Measurements from ENCODE around the gene ACSS3. TPM values are rescaled to one million over a fixed set of nuclear protein-coding genes. Genes with fewer than 3 reads are reported as not detected.

ACSS3 gene
- total and polyA plus RNA-seq, 8 donors: 0.73 to 28.5 (median 4.6) TPM

DNA sequence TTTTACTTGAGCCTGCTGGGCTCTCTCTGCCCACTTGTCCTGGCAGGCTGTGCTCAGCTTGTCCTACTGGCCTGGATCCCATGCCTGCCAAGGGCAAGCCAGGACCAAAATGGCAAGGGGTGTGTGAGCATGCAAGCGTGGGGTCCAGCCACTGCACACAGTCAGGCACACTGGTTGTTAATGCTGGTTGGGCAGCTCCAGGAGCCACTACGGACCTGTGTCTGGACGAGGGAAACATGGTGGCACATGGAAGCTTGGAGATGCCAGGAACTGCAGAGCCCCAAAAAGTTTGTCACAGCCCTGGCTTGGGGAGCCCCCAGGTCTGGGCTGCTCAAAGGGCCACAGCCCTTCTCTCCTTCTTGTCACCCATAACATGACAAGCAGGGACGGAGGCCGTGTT, 83.8 kb downstream of the ACSS3 start:
- Histone ChIP-seq H3K27ac (no peak overlapping the region), H3K4me3 (no peak overlapping the region), H3K27me3 (no peaks in the 10 kb centered on the region), H3K4me1 (no peaks in the 10 kb centered on the region), H3K36me3 (peaks cover 0 to 6% (median 2%) of the 10 kb centered on the region in 4 donors), H3K9me3 (no peaks in the 10 kb centered on the region)
- DNase-seq: no peak
- TF ChIP-seq, protein P1, sequence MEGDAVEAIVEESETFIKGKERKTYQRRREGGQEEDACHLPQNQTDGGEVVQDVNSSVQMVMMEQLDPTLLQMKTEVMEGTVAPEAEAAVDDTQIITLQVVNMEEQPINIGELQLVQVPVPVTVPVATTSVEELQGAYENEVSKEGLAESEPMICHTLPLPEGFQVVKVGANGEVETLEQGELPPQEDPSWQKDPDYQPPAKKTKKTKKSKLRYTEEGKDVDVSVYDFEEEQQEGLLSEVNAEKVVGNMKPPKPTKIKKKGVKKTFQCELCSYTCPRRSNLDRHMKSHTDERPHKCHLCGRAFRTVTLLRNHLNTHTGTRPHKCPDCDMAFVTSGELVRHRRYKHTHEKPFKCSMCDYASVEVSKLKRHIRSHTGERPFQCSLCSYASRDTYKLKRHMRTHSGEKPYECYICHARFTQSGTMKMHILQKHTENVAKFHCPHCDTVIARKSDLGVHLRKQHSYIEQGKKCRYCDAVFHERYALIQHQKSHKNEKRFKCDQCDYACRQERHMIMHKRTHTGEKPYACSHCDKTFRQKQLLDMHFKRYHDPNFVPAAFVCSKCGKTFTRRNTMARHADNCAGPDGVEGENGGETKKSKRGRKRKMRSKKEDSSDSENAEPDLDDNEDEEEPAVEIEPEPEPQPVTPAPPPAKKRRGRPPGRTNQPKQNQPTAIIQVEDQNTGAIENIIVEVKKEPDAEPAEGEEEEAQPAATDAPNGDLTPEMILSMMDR (IDR thresholded peaks at IDR 0.05): no peak
- TF ChIP-seq EP300 (IDR thresholded peaks at IDR 0.05) (no peak), POLR2AphosphoS5 (IDR thresholded peaks at IDR 0.05) (no peak), POLR2A (IDR thresholded peaks at IDR 0.05) (no peak)
- 81 to 94% (median 87%) methylated on average over 4 to 5 of the region's 5 CpGs for WGBS, 5 donors
- intact Hi-C loops (cut with DNase I; ENCODE audit: low total_unique reads): no loop called here

DNA sequence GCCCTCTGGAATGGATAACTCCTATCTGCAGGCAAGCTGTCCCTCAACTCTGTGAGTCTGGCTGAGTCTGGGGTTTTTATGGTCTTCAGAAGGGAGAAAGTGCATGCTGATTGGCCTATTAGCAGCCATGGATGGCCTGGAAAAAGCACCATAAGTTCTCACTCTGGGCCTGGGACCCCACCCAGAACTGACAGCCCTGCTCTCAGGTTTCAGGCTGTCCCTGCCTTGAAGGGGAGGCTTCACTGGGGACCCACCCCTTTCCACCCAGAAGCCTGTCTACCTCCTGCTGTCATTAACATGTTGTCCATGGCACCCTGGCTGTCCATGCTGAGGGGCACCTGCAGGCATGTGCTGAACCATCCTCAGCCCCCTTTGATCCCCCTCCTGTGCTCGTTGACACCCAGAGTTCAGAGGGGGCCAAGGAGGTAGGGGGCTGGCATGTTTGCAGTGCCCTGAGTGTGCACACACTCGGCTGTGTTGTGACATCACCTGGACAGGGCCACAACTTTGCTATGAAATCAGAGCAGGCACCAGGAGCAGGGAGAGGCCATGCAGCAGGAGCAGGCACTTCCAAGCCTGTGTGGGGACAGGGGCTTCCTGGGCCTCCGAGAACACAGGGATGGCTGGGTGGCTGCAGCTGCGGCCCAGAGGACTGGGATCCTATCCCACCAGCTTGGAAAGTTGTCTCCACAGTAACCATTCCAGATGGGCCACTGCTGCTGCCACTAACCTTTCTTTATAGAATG, 84.7 kb downstream of the ACSS3 start:
- Histone ChIP-seq H3K4me1 (no peaks in the 10 kb centered on the region), H3K4me3 (no peak overlapping the region), H3K9me3 (no peaks in the 10 kb centered on the region), H3K27ac (no peak overlapping the region), H3K27me3 (no peaks in the 10 kb centered on the region), H3K36me3 (peaks cover 0 to 6% (median 2%) of the 10 kb centered on the region in 4 donors)
- no peak for DNase-seq
- TF ChIP-seq POLR2AphosphoS5 (IDR thresholded peaks at IDR 0.05): no peak
- no peak for TF ChIP-seq EP300 (IDR thresholded peaks at IDR 0.05)
- TF ChIP-seq POLR2A (IDR thresholded peaks at IDR 0.05): no peak
- TF ChIP-seq, protein P1 (IDR thresholded peaks at IDR 0.05): no peak
- intact Hi-C loops (cut with DNase I; ENCODE audit: low total_unique reads): no loop called here
- 68 to 80% (median 72%) methylated on average over 4 of the region's 4 CpGs for WGBS, 5 donors

DNA sequence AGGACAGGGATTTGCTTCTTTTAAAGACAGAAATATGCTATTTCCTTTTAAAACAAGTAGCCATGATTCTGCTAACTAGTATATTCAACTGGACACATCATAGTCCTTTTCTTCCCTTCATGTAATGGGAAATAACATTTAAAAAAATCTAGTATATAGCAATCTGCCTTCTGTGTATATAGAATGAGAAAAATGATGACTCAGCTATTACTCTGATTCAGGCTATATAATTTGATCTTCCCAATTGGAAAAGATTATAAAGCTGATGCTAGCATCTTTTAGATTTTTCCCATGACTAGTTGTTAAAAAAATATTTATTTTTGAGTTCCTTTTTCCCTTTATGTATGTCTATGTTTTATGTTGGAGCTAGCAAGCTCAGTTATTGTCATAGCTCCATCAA, 86.9 kb downstream of the ACSS3 start:
- Histone ChIP-seq H3K27me3 (no peaks in the 10 kb centered on the region), H3K4me1 (no peaks in the 10 kb centered on the region), H3K36me3 (peaks cover 0 to 6% (median 2%) of the 10 kb centered on the region in 4 donors), H3K27ac (no peak overlapping the region), H3K4me3 (no peak overlapping the region), H3K9me3 (no peaks in the 10 kb centered on the region)
- intact Hi-C loops (cut with DNase I; ENCODE audit: low total_unique reads): no loop called here
- TF ChIP-seq, protein P1 (IDR thresholded peaks at IDR 0.05): no peak
- DNase-seq: no peak

DNA sequence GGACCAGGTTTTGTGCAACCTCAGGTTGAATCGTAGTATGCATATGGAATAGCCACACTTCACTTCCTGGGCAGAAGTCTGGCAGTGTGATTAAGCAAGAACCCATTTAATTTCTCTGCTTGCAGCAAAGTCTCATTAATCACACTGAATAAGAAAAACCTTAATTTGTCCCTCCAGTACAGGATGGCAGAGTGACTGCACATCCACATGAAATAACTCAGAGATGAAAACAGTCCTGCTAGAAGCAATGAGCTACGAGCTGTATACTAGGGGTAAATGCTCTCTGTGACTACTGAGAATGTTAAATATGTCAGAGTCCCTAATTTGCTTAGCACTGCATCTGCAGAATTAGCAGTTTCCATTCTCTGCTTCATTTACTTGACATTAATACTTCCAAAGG, 88.9 kb downstream of the ACSS3 start:
- Histone ChIP-seq H3K36me3 (peaks cover 0 to 3% (median under 1%) of the 10 kb centered on the region in 4 donors), H3K4me3 (no peak overlapping the region), H3K9me3 (no peaks in the 10 kb centered on the region), H3K27ac (no peak overlapping the region), H3K27me3 (no peaks in the 10 kb centered on the region), H3K4me1 (no peaks in the 10 kb centered on the region)
- DNase-seq: no peak
- 57 to 79% (median 69%) methylated on average over 2 of the region's 2 CpGs for WGBS, 5 donors
- intact Hi-C loops (cut with DNase I; ENCODE audit: low total_unique reads): no loop called here
- TF ChIP-seq POLR2A (IDR thresholded peaks at IDR 0.05) (no peak), POLR2AphosphoS5 (IDR thresholded peaks at IDR 0.05) (no peak), EP300 (IDR thresholded peaks at IDR 0.05) (no peak)
- TF ChIP-seq, protein P1 (IDR thresholded peaks at IDR 0.05): no peak

All from stomach (tissue), 9 donors.